NCI-H226 (cell line): ENCODE data around the gene WDCP.

ENCODE experiments used
- DNase-seq: peaks from one replicate; pipeline ENCODE4 v3.0.0-alpha.2; 2015

WDCP gene

GRCh38 chr2:23988371-23988770 lies 58.8 kb downstream of the WDCP start:
- DNase-seq: no peak
